KMS-11 (cell line): ENCODE data around the gene SLC2A10.

Experiments
- H2AFZ ChIP-seq: fragments of 200-600 bp; sonication (generic); 2 replicates; pipeline ENCODE4 v1.6.1; 2016; ENCODE audit warnings: antibody characterized with exemption, mixed run types, low read depth
- H3K27ac ChIP-seq: fragments of 200-600 bp; sonication (generic); 2 replicates; pipeline ENCODE4 v1.6.1; 2016; ENCODE audit warnings: mild to moderate bottlenecking, mixed run types
- H3K27me3 ChIP-seq: fragments of 200-600 bp; sonication (generic); 2 replicates; pipeline ENCODE4 v1.6.1; 2017; ENCODE audit warnings: mild to moderate bottlenecking, low read depth, mixed run types, moderate library complexity; ENCODE audit not compliant: insufficient read depth
- H3K36me3 ChIP-seq: fragments of 200-600 bp; sonication (generic); 2 replicates; pipeline ENCODE4 v1.6.1; 2017; ENCODE audit warnings: mild to moderate bottlenecking, mixed run types; ENCODE audit not compliant: insufficient read depth
- H3K4me1 ChIP-seq: fragments of 200-600 bp; sonication (generic); 2 replicates; pipeline ENCODE4 v1.6.1; 2016; ENCODE audit warnings: mild to moderate bottlenecking, low read depth, mixed run types; ENCODE audit not compliant: poor library complexity, severe bottlenecking
- H3K4me2 ChIP-seq: fragments of 200-600 bp; sonication (generic); 2 replicates; pipeline ENCODE4 v1.7.0; 2016; ENCODE audit warnings: mild to moderate bottlenecking, mixed run types
- H3K4me3 ChIP-seq: fragments of 200-600 bp; sonication (generic); IDR thresholded peaks from 2 replicates; pipeline ENCODE4 v1.6.1; 2017; ENCODE audit warnings: low read depth, low read length, mixed read lengths; ENCODE audit not compliant: insufficient read depth
- H3K79me2 ChIP-seq: fragments of 200-600 bp; sonication (generic); 2 replicates; pipeline ENCODE4 v1.6.1; 2016; ENCODE audit warnings: low read depth, mixed run types; ENCODE audit not compliant: insufficient read depth
- H3K9ac ChIP-seq: fragments of 200-600 bp; sonication (generic); 2 replicates; pipeline ENCODE4 v1.6.1; 2016; ENCODE audit warnings: mild to moderate bottlenecking, mixed run types
- H4K20me1 ChIP-seq: fragments of 200-600 bp; sonication (generic); 2 replicates; pipeline ENCODE4 v1.6.1; 2016; ENCODE audit warnings: mild to moderate bottlenecking, mixed run types; ENCODE audit not compliant: insufficient read depth
- TF ChIP-seq, protein P1 (sequence below): fragments of 200-600 bp; sonication (generic); conservative IDR thresholded peaks from 2 replicates; pipeline ENCODE4 v1.6.1; 2017; ENCODE audit warnings: low read depth, mild to moderate bottlenecking, antibody characterized with exemption, low read length, moderate library complexity, mixed read lengths

The SLC2A10 gene

DNA sequence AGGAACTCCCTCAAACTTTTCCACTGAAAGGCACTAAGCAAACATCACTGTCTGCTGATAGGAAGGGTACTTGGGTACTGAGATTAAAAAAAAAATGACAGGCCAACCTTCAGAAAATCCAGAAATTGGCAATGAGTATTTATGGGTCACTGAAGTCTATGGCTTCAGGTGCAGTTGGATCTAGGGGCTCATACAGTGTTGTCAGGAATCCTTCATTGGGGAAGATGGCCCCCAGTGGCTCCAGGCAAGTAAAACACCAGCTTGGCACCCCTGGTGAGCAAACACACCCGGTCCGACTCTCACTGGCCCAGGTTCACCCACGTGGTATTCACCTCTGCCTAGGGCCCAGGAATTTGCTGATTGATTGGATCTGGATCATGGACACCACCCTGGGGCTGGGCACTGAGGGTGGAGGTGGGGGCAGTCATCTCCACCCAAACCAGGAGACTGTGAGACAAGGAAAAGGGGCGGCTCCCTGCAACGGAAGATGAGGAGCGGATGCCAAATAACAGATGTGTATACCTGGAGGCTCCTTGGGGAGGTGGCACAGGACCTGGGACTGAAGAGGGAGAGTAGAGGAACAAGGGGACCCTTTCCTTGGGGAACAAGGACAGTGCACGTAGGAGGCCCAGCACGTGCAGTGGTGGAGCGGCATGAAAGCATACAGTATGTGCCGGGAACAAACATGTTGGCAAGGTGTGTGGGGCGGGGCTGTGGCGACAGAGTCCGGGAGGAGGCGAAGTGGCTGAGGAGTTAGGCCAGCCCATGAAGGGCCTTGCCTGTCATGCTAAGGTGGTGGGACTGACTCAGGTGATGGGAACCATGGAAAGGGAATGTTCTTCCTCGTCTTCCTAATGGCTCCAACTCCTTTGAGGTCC is 4.7 kb downstream of the SLC2A10 start:
- H3K36me3 ChIP-seq = no peaks in the 10 kb centered on the region
- no peak overlapping the region for H3K4me3 ChIP-seq
- H2AFZ ChIP-seq = no peak overlapping the region
- TF ChIP-seq, protein P1, sequence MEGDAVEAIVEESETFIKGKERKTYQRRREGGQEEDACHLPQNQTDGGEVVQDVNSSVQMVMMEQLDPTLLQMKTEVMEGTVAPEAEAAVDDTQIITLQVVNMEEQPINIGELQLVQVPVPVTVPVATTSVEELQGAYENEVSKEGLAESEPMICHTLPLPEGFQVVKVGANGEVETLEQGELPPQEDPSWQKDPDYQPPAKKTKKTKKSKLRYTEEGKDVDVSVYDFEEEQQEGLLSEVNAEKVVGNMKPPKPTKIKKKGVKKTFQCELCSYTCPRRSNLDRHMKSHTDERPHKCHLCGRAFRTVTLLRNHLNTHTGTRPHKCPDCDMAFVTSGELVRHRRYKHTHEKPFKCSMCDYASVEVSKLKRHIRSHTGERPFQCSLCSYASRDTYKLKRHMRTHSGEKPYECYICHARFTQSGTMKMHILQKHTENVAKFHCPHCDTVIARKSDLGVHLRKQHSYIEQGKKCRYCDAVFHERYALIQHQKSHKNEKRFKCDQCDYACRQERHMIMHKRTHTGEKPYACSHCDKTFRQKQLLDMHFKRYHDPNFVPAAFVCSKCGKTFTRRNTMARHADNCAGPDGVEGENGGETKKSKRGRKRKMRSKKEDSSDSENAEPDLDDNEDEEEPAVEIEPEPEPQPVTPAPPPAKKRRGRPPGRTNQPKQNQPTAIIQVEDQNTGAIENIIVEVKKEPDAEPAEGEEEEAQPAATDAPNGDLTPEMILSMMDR = no peak
- no peak overlapping the region for H3K4me2 ChIP-seq
- H3K9ac ChIP-seq = no peak overlapping the region
- H3K4me1 ChIP-seq = no peaks in the 10 kb centered on the region
- H3K27ac ChIP-seq = no peak overlapping the region
- no peaks in the 10 kb centered on the region for H4K20me1 ChIP-seq
- H3K79me2 ChIP-seq = no peaks in the 10 kb centered on the region
- H3K27me3 ChIP-seq = no peaks in the 10 kb centered on the region; the same call in 1 of the 2 replicates

DNA sequence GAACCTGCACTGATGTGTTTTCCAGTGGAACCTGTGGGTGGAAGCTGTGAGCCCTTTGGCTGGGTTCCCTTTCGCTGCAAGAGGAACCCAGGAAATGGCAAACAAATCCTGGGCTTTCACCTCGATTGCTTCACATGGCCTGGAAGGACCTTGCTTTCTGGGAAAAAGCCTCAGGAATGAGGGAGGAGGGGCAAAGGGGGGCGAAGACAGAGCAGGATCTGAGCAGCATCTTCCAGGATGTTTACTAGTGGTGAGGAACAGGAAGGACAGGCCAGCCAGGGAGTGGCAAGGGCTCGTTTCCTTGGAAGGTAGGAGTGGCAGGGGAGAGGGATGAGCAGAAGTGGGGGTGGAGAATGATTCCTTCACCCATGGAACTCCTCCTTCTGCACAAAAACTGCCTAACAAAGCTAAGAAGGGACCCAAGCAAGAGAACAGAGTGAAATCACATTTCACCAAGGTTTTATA is 5.9 kb downstream of the SLC2A10 start:
- no peaks in the 10 kb centered on the region for H3K4me1 ChIP-seq
- no peak overlapping the region for H3K4me3 ChIP-seq
- H2AFZ ChIP-seq = no peak overlapping the region
- no peaks in the 10 kb centered on the region for H4K20me1 ChIP-seq
- H3K79me2 ChIP-seq = no peaks in the 10 kb centered on the region
- TF ChIP-seq, protein P1 = no peak
- H3K36me3 ChIP-seq = no peaks in the 10 kb centered on the region
- no peak overlapping the region for H3K4me2 ChIP-seq
- H3K9ac ChIP-seq = no peak overlapping the region
- no peaks in the 10 kb centered on the region; the same call in 1 of the 2 replicates for H3K27me3 ChIP-seq
- no peak overlapping the region for H3K27ac ChIP-seq

DNA sequence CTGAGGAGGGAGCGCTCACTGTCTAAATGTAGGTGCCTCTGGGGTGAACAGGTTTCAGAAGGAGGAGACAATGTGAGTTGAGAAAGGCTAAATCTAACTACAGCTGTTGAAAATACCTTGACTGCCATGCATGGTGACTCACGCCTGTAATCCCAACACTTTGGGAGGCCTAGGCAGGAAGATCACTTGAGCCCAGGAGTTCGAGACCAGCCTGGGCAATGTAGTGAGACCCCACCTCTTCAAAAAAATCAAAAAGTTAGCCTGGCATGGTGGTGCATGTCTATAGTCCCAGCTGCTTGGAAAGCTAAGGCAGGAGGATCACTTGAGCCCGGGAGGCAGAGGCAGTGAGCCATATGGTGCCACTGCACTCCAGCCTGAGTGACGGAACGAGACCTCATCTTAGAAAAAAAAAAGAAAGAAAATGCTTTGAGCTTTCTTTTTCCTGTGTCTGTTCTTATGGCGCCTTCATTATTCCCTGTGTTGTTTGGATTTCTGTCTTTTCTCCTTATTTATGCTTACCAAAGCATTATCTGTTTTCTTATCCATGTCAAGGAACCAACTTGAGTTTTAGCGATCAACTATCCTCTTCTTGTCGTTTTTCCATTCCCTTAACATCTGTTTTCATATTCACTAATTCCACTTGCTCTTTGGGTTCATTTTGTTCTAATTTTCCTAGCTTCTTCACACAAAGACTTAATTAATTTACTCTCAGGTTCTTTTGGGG is 8.5 kb downstream of the SLC2A10 start:
- no peaks in the 10 kb centered on the region for H3K27me3 ChIP-seq
- no peak overlapping the region for H2AFZ ChIP-seq
- H3K4me2 ChIP-seq = no peak overlapping the region
- H4K20me1 ChIP-seq = no peaks in the 10 kb centered on the region
- no peak overlapping the region for H3K9ac ChIP-seq
- no peak overlapping the region for H3K27ac ChIP-seq
- no peaks in the 10 kb centered on the region for H3K79me2 ChIP-seq
- H3K4me3 ChIP-seq = no peak overlapping the region
- H3K4me1 ChIP-seq = no peaks in the 10 kb centered on the region
- no peaks in the 10 kb centered on the region for H3K36me3 ChIP-seq
- TF ChIP-seq, protein P1 = no peak

DNA sequence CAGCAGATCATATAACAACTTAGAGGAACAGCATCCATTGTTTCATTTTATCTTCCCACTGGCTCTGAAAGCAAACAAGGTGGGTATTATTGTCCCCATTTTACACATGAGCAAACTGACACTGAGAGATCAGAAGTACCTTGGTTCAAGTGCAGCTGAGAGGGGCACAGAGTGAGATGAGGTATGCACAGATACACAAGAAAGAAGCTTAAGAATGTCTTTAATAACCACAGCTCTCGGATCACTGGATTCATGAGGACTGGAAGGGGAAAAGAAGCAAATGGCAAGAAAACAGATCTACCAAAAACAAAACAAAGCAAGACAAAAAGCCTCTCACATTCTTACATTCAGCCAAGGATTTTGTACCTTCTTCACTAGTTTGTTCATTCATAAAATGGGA is 10.6 kb downstream of the SLC2A10 start:
- Histone ChIP-seq H3K9ac (no peak overlapping the region), H3K4me2 (no peak overlapping the region), H2AFZ (no peak overlapping the region), H3K27ac (no peak overlapping the region), H3K4me1 (no peaks in the 10 kb centered on the region), H3K36me3 (no peaks in the 10 kb centered on the region), H4K20me1 (no peaks in the 10 kb centered on the region), H3K27me3 (no peaks in the 10 kb centered on the region), H3K79me2 (no peaks in the 10 kb centered on the region), H3K4me3 (no peak overlapping the region)
- TF ChIP-seq, protein P1 = no peak
